Motor neuron (in vitro differentiated cells): Measurements from ENCODE around the gene HDAC9. TPM values are rescaled to one million over a fixed set of nuclear protein-coding genes. Genes with fewer than 3 reads are reported as not detected.

ENCODE experiments used
- ATAC-seq, 8 experiments: fragments of 200-7000 bp; cut with Tn5 transposase; replicated peaks in 6 of 8; 2 replicates each; pipeline ENCODE4 v1.8.0; 2021; ENCODE audit warnings: mild to moderate bottlenecking in 8 of 8, moderate library complexity in 8 of 8
- H3K27ac ChIP-seq, 2 donors: fragments of 250-450 bp; sonication (Bioruptor Pico); 2 replicates each; pipeline ENCODE4 v1.9.0; 2021; ENCODE audit warnings: antibody characterized with exemption in 2 of 2, mild to moderate bottlenecking in 2 of 2, moderate library complexity in 1 of 2
- H3K4me1 ChIP-seq, 2 donors: fragments of 250-450 bp; sonication (Bioruptor Pico); replicated peaks in 1 of 2; 2 replicates each; pipeline ENCODE4 v1.6.1; 2021; ENCODE audit warnings: antibody characterized with exemption in 2 of 2, mild to moderate bottlenecking in 2 of 2, moderate library complexity in 1 of 2
- H3K4me3 ChIP-seq, 5 donors: fragments of 250-450 bp; sonication (Bioruptor Pico); 2 replicates each; pipeline ENCODE4 v1.9.0; 2021; ENCODE audit warnings: antibody characterized with exemption in 5 of 5, mild to moderate bottlenecking in 5 of 5, moderate library complexity in 4 of 5
- WGBS, 10 experiments: fragments of 450-650 bp; shearing (Covaris generic); methylation state at CpG; one replicate each; pipeline ENCODE4 v1.0.0; 2022; 5-methylcytosine and 5-hydroxymethylcytosine counted together
- in situ Hi-C, 9 experiments: fragments of 400-800 bp; cut with MboI; loops; one replicate each; pipeline ENCODE4 v1.15.0; 2021; ENCODE audit warnings: low sequenced_read_pairs in 9 of 9, low pct_unique_long_range_greater_than_20kb in 2 of 9; ENCODE audit not compliant: unreplicated experiment in 9 of 9
- total RNA-seq, 8 experiments: library from RNA; unstranded; fragments of 300-600 nt; gene quantifications; 2 replicates each; pipeline versions ENCODE4 v1.2.3 to v1.2.4, GENCODE V29; 2022

The HDAC9 gene
- total RNA-seq, result 10 to 100 TPM in 7 of 8 experiments, 1 to 10 TPM in 1; 5.8 to 44.2 (median 22.7) TPM

- Histone ChIP-seq H3K4me3 (peak within 1 kb of the TSS; percentile 34 to 61 (median 51)), H3K4me1 (peaks cover 12 to 31% of the 10 kb centered on the region in 2 donors), H3K27ac (peak within 1 kb of the TSS; percentile 67 to 72)
- in situ Hi-C loops, result no loop called here
- peak; percentile 90 to 98 (median 92) for ATAC-seq
- WGBS, 10 experiments, result 0 to 14% (median 1%) methylated on average over 4 to 18 of the region's 18 CpGs
These were observed at the start of gene HDAC9 for GRCh38 chr7:18495412-18496340. Gene HDAC9 (plus strand): TSS chr7:18495749. CDS start chr7:18496303, 554 bp downstream.

GRCh38 chr7:18445916-18446520 is 49.5 kb upstream of the HDAC9 start:
- H3K27ac ChIP-seq, result no peak overlapping the region
- in situ Hi-C loops, result no loop called here
- 69 to 88% (median 75%) methylated on average over 2 to 4 of the region's 4 CpGs for WGBS, 10 experiments
- peak in 3 of 8 experiments; percentile 26 to 76 (median 50) for ATAC-seq
- peaks cover 6 to 7% of the 10 kb centered on the region in 2 donors for H3K4me1 ChIP-seq
- H3K4me3 ChIP-seq, result no peak overlapping the region

GRCh38 chr7:18450019-18450418 is 45.5 kb upstream of the HDAC9 start:
- H3K4me1 ChIP-seq, result peaks cover 7 to 11% of the 10 kb centered on the region in 2 donors
- H3K4me3 ChIP-seq, result no peak overlapping the region
- no peak for ATAC-seq
- H3K27ac ChIP-seq, result no peak overlapping the region
- in situ Hi-C loops, result no loop called here

GRCh38 chr7:18455606-18456005 is 39.9 kb upstream of the HDAC9 start:
- in situ Hi-C loops, result no loop called here
- Histone ChIP-seq H3K4me1 (peaks cover 0 to 18% of the 10 kb centered on the region in 2 donors), H3K27ac (no peak overlapping the region), H3K4me3 (no peak overlapping the region)
- ATAC-seq, result peak in 5 of 8 experiments; percentile 90 to 97 (median 96)

- WGBS, 10 experiments, result 54 to 100% (median 82%) methylated on average over 2 to 6 of the region's 6 CpGs; no CpG with 5 or more reads in 2 of the 10 experiments
- ATAC-seq, result peak in 1 of 8 experiments; percentile 32
These were observed 37.7 kb upstream of the HDAC9 start for GRCh38 chr7:18457832-18458231.

GRCh38 chr7:18458830-18459229 is 36.7 kb upstream of the HDAC9 start:
- 56 to 100% (median 87%) methylated on average over 1 to 5 of the region's 5 CpGs; no CpG with 5 or more reads in 2 of the 10 experiments for WGBS, 10 experiments
- no peak for ATAC-seq

More at GRCh38 chr7:18457832-18458231, 37.7 kb upstream of the HDAC9 start:
- Histone ChIP-seq H3K4me1 (peaks cover 0 to 18% of the 10 kb centered on the region in 2 donors), H3K27ac (no peak overlapping the region), H3K4me3 (no peak overlapping the region)
- in situ Hi-C loops, result no loop called here

GRCh38 chr7:18459484-18460245 is 35.9 kb upstream of the HDAC9 start:
- H3K27ac ChIP-seq, result no peak overlapping the region
- 25 to 100% (median 62%) methylated on average over 1 to 5 of the region's 5 CpGs for WGBS, 10 experiments
- ATAC-seq, result peak in 3 of 8 experiments; percentile 92 to 99 (median 97)
- H3K4me1 ChIP-seq, result peaks cover 0 to 17% of the 10 kb centered on the region in 2 donors
- in situ Hi-C loops, result no loop called here
- no peak overlapping the region for H3K4me3 ChIP-seq

More at GRCh38 chr7:18458830-18459229, 36.7 kb upstream of the HDAC9 start:
- in situ Hi-C loops, result no loop called here
- Histone ChIP-seq H3K4me3 (no peak overlapping the region), H3K27ac (no peak overlapping the region), H3K4me1 (peaks cover 0 to 18% of the 10 kb centered on the region in 2 donors)

GRCh38 chr7:18461785-18462467 is 33.6 kb upstream of the HDAC9 start:
- in situ Hi-C loops, result no loop called here
- Histone ChIP-seq H3K27ac (no peak overlapping the region), H3K4me3 (no peak overlapping the region), H3K4me1 (no peaks in the 10 kb centered on the region)
- WGBS, 10 experiments, result 64 to 93% (median 88%) methylated on average over 2 to 3 of the region's 3 CpGs; no CpG with 5 or more reads in 3 of the 10 experiments
- ATAC-seq, result no peak

- no peaks in the 10 kb centered on the region for H3K4me1 ChIP-seq
- in situ Hi-C loops, result no loop called here
- no peak overlapping the region for H3K4me3 ChIP-seq
- WGBS, 10 experiments, result 93 to 100% (median 100%) methylated on average over 1 of the region's 1 CpG
- H3K27ac ChIP-seq, result no peak overlapping the region
- no peak for ATAC-seq
These were observed 30.7 kb upstream of the HDAC9 start for GRCh38 chr7:18464830-18465229.

- in situ Hi-C loops, result no loop called here
- WGBS, 10 experiments, result 71 to 100% (median 100%) methylated on average over 1 of the region's 1 CpG; no CpG with 5 or more reads in 1 of the 10 experiments
- Histone ChIP-seq H3K4me3 (no peak overlapping the region), H3K27ac (no peak overlapping the region), H3K4me1 (no peaks in the 10 kb centered on the region)
- ATAC-seq, result no peak
These were observed 28.5 kb upstream of the HDAC9 start for GRCh38 chr7:18467011-18467410.

GRCh38 chr7:18468795-18469194 is 26.8 kb upstream of the HDAC9 start:
- peak in 5 of 8 experiments; percentile 52 to 73 (median 63) for ATAC-seq
- Histone ChIP-seq H3K4me1 (no peaks in the 10 kb centered on the region), H3K4me3 (no peak overlapping the region), H3K27ac (no peak overlapping the region)
- in situ Hi-C loops, result no loop called here

GRCh38 chr7:18469316-18469715 is 26.2 kb upstream of the HDAC9 start:
- WGBS, 10 experiments, result 30 to 100% (median 90%) methylated on average over 1 of the region's 1 CpG; no CpG with 5 or more reads in 4 of the 10 experiments
- in situ Hi-C loops, result no loop called here
- no peak for ATAC-seq
- no peaks in the 10 kb centered on the region for H3K4me1 ChIP-seq
- H3K27ac ChIP-seq, result no peak overlapping the region
- no peak overlapping the region for H3K4me3 ChIP-seq
